C4-2B (cell line): ENCODE results near the gene ZNF718.

ENCODE experiments used
- H3K27ac ChIP-seq: fragments of 450-650 bp; 2 replicates; pipeline ENCODE4 v1.5.1; 2017
- ZFX ChIP-seq: fragments of 450-650 bp; IDR thresholded peaks from 2 replicates; pipeline ENCODE4 v1.6.1; 2017
- TF ChIP-seq, protein P1 (sequence below): fragments of 450-650 bp; conservative IDR thresholded peaks from 2 replicates; pipeline ENCODE4 v1.5.1; 2017; ENCODE audit warnings: mild to moderate bottlenecking

Gene ZNF718

GRCh38 chr4:112771-113170, 11.5 kb upstream of the ZNF718 start:
- TF ChIP-seq, protein P1, sequence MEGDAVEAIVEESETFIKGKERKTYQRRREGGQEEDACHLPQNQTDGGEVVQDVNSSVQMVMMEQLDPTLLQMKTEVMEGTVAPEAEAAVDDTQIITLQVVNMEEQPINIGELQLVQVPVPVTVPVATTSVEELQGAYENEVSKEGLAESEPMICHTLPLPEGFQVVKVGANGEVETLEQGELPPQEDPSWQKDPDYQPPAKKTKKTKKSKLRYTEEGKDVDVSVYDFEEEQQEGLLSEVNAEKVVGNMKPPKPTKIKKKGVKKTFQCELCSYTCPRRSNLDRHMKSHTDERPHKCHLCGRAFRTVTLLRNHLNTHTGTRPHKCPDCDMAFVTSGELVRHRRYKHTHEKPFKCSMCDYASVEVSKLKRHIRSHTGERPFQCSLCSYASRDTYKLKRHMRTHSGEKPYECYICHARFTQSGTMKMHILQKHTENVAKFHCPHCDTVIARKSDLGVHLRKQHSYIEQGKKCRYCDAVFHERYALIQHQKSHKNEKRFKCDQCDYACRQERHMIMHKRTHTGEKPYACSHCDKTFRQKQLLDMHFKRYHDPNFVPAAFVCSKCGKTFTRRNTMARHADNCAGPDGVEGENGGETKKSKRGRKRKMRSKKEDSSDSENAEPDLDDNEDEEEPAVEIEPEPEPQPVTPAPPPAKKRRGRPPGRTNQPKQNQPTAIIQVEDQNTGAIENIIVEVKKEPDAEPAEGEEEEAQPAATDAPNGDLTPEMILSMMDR, result no peak
- no peak for TF ChIP-seq ZFX
- H3K27ac ChIP-seq, result no peak overlapping the region

GRCh38 chr4:113732-114131, 10.6 kb upstream of the ZNF718 start:
- TF ChIP-seq ZFX, result no peak
- TF ChIP-seq, protein P1, result no peak
- H3K27ac ChIP-seq, result no peak overlapping the region

GRCh38 chr4:114149-114548, 10.2 kb upstream of the ZNF718 start:
- TF ChIP-seq ZFX, result no peak
- TF ChIP-seq, protein P1, result no peak
- H3K27ac ChIP-seq, result no peak overlapping the region

DNA sequence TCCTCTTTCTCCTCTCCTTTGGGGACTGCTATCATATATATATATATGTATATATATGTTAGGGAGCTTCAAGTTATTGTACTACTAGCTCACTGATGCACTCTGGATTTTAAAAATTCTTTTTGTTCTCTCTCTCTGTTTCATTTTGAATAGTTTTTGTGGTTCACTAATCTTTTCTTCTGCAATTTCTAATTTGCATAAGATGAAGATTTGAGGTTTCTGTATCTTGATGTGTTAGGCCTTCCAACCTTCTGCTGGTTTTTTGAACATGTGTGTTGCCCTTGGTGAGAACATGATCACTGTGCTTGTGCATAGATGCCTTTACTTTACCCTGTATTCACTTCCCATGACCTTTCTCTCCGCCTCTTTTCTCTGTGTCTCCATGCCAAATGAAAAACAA, 7.8 kb upstream of the ZNF718 start:
- no peak overlapping the region for H3K27ac ChIP-seq
- no peak for TF ChIP-seq ZFX
- TF ChIP-seq, protein P1, result no peak

DNA sequence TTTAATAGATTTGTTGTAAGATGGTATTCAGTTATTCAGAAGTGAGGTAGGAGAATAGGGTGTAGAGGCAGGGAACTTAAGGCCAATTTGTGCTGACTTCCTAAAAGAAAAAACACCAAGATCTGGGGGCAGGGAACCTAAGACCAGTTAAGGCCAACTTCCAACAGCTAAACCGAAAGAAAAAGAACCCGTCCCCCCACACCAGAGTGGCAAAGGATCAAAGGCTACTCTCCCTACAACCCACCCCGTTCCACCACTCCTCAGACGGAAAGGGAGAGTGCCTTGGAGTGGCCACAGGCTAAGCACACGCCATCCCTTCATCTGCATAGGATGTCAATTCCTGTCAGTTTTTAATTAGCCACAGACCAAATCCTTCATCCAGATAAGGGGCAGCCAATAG, 3.7 kb upstream of the ZNF718 start:
- no peak overlapping the region for H3K27ac ChIP-seq
- no peak for TF ChIP-seq ZFX
- TF ChIP-seq, protein P1, result no peak

- TF ChIP-seq ZFX, result no peak
- TF ChIP-seq, protein P1, result no peak
- H3K27ac ChIP-seq, result no peak overlapping the region
These were observed 2.8 kb upstream of the ZNF718 start for GRCh38 chr4:121408-122084.

DNA sequence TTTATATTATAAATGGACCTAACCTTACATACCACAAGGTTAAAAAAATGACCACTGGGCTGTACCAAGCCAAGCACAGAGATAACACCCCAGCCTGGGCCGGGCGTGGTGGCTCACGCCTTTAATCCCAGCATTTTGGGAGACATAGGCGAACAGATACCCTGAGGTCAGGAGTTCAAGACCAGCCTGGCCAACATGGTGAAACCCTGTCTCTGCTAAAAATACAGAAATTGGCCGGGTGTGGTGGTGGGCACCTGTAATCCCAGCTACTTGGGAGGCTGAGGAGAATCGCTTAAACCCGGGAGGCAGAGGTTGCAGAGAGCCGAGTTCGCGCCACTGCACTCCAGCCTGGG, 403 bp upstream of the ZNF718 start:
- H3K27ac ChIP-seq, result peak overlapping the region; percentile 92

- H3K27ac ChIP-seq, result peak overlapping the region; percentile 92
- TF ChIP-seq, protein P1, result no peak
- no peak for TF ChIP-seq ZFX
These were observed 930 bp downstream of the ZNF718 start for GRCh38 chr4:125091-125771.
